HG03103 (cell line): ENCODE measurements around the gene SLC5A6.
"Not testable (repeated sequence)": the region's sequence is repeated elsewhere in the genome, so short reads cannot be mapped to it uniquely, and the experiment has no call there.

ENCODE experiments used
- ATAC-seq: cut with Tn5 transposase; IDR thresholded peaks from one replicate; pipeline ENCODE4 v1.9.1; 2021; ENCODE audit warnings: low read depth; ENCODE audit not compliant: unreplicated experiment

Gene SLC5A6

GRCh38 chr2:27177441-27178351 lies 34.4 kb downstream of the SLC5A6 start:
- ATAC-seq: no peak

- not testable (repeated sequence) for ATAC-seq
Measured at GRCh38 chr2:27175781-27176180, 36.3 kb downstream of the SLC5A6 start.

DNA sequence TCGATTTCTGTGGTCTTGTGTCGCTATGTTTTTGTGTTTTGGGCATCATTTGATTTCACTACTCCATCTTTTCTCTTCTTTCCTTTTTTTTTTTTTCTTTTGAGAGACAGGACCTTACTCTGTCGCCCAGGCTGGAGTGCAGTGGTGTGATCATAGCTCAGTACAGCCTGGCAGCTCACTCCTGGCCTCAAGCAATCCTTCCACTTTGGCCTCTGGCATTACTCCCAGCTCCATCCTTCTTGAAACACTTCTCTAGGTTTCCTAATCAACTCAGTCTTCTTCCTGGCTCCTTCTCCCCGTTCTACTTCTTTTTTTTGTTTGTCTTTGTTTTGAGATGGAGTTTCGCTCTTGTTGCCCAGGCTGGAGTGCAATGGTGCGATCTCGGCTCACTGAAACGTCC lies 36.7 kb downstream of the SLC5A6 start:
- ATAC-seq: no peak

GRCh38 chr2:27174638-27175037 lies 37.4 kb downstream of the SLC5A6 start:
- no peak for ATAC-seq

- ATAC-seq: no peak
Measured at GRCh38 chr2:27171351-27171848, 40.7 kb downstream of the SLC5A6 start.

- no peak for ATAC-seq
Measured at GRCh38 chr2:27170581-27171337, 41.3 kb downstream of the SLC5A6 start.

DNA sequence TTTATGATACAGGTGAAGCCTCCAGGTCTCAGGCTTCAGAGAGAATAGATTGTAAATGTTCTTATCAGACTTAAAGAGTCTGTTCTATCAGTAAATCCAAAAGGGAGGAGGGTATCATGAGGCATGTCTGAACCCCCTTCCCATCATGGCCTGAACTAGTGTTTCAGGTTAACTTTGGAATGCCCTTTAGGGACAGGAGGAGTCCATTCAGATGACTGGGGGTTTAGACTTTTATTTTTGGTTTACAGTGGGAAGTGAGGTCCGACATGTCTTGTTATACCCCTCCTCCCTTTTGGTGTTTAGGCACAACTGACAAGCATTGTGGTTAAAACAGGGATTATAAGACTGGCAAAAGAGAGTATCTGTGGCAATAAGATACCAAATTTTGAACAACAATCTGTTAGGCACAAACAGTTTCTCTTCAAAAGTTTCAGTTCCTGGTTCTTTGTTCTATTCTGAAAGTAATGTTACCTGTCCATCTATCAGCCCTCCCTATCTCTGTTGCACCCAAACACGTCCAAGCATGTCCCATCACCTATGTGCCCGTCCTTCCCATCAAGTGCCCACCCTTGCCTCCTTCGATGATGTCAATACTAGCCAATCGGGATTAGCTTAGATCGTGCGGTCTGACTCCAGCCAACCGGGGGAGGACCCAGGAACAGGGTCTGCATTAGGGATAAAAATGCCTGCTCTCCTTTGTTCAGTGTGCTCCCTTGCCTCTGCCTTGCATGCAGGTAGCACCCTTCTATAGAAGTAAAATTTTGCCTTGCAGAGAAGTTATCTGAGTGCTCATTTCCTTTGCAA lies 46.9 kb downstream of the SLC5A6 start:
- ATAC-seq: no peak

- no peak for ATAC-seq
Measured at GRCh38 chr2:27162151-27163121, 49.6 kb downstream of the SLC5A6 start.

GRCh38 chr2:27160191-27160590 lies 51.9 kb downstream of the SLC5A6 start:
- no peak for ATAC-seq

DNA sequence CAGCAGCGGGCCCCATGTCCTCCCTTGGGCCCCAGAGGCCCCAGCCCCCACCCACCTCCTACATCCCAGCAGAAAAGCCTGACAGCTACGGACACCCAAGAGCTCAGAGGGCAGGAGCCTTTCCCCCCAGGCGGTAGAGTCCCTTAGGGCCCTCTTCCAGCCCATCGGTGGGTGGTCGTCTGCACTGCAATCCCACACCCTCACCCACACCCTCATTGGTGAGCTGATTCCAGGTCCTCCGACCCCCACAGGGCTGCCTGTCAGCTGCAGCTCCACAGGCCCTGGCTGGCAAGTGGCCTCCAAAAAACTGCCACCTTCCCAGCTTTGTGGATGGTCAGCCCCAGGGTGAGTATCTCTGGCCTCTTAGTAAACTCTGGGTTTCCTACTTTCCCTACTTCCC lies 52.8 kb downstream of the SLC5A6 start:
- no peak for ATAC-seq

DNA sequence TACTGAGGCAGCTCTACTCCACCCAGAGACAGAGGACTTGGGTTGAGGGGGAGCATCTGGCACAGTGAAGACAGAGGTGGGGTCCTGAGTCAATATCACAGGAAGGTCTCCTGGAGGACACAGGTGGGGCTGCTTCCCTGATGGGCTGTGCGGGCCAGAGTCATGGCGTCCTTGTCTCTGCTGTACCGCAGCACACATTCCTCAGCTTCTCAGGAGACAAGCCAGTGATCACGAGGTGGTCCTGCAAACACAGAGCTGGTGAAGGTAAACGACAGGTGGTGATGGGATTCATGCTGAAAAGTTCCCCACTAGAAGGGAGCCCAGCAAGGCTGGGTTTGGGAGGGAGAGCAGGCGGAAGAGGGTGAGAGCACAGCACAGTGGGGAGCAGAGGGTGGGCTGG lies 53.6 kb downstream of the SLC5A6 start:
- ATAC-seq: no peak

DNA sequence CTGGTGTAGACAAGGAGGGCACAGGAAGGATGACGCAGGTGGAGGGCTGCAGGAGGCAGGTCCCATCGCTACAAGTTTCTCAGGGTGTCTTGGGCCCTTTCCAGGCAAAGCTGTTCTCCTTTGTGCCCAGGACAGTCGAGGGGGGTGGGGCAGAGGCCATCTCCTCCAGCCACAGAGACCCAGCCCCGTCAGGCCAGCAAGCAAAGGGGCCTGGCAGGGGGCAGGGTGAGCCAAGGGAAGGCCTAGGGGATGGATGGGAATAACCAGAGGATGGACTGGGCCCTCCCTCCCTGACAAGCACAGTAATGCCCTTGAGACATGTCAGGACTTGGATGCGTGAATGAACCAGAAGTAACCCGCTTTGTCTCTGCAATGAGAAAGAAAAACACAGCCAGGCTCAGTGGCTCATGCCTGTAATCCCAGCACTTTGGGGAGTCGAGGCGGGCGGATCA lies 57.0 kb downstream of the SLC5A6 start:
- no peak for ATAC-seq

GRCh38 chr2:27154488-27154887 lies 57.6 kb downstream of the SLC5A6 start:
- ATAC-seq: no peak

DNA sequence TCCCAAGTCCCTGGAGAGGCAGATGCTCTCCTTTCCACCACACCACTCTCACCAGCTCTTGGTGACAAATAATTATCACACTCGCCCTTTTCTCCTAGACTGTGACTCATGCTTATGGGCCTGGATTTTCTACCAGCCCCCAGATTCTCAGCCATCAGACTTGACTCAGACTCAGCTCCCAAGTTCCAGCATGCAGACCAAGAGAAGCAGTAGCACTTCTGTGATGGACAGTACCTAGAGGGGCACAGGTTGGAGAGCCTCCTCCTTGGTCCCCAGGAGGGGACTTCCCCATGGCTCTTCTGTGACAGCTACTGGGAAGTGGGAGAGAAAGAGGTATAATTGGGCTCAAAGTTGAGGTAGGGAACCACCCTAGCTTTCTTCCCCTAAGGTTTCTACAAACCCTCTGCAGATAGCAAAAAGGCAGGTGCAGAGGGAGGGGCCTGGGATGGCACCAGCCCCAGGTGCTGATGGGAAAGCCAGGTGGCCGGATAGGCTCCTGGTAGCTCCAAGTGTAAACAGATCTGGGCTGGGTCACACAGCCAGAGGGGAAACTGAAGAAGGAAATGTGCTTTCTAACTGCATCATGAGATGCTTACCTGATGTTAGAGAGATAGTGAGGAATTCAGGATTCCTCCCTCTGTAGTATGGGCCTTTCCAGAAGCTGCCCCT lies 59.1 kb downstream of the SLC5A6 start:
- ATAC-seq: no peak

DNA sequence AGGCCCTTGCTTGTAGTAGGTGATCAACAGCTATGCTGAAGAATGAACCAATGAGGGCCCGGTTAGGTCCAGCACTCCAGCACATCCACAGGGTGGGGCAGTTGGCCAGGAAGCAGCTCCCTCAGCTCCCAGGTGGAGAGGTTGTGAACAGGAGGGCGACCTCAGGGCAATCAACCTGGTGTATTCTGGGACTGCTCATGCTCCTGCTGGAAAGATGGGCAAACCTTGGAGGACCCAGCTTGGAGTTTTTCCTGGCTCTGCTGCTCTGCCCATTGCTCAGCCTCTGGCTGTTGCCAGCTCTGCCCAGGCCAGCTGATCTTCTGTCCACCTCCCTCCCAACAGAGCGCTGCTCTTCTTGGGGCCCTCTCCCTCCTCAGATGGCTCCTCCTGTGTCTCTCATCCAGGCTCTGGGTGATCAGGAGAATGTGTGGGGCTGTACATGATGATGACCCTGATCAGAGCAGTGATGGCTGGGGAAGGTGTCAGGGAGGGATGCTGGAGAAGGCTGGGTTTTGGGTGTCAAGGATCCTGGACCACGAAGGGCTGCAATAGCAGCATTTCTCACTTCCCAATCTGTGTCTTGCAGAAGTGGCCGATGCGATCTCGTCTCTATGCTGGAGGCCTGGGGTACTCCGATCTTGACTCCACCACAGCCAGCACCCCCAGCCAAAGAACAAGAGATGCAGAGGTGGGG lies 59.8 kb downstream of the SLC5A6 start:
- no peak for ATAC-seq

DNA sequence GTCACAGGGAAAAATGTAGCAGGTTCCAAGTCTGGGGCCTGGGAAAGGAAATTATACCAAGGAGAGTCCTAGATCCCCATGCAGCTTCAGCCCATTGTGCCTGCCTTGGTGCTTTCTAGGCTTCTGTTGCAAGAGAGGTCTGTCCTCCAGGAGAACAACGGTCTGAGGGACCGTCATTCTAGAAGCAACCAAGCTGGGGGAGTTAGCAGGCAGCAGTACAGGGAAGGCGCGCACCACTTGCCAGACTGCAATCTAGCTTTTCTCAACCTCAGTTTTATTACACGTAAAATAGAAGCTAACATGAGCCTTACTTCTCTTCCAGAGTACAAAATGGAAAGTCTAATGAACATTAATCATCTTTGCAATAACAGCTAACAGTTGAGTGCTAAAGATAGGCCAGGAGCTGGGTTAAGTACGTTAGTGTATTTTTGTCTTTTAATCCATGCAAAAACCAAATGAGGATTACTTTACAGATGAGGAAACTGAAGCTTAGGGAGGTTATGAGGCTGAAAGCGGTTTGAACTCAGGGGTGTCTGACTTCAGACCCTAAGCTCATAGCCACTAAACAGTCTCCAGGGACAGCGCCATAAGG lies 61.3 kb downstream of the SLC5A6 start:
- ATAC-seq: no peak
